Esophagus squamous epithelium (tissue), 5 donors: Measurements from ENCODE around the gene AR. TPM values are rescaled to one million over a fixed set of nuclear protein-coding genes. Genes with fewer than 3 reads are reported as not detected.

Experiments used
- DNase-seq: peaks from one replicate; lab custom pipeline; 2025; lab: John Stamatoyannopoulos, UW
- H3K27ac ChIP-seq, 4 donors: fragments of 200-600 bp; sonication (generic); one replicate each; pipeline ENCODE4 v1.5.1; 2016 to 2019; ENCODE audit warnings: mild to moderate bottlenecking in 1 of 4
- H3K27me3 ChIP-seq, 4 donors: fragments of 200-600 bp; sonication (generic); 1 replicate in 3 of 4; 2 replicates in 1 of 4; pipeline versions ENCODE4 v1.5.1 to v1.6.0; 2017 to 2021; ENCODE audit warnings: antibody characterized with exemption in 1 of 4
- H3K36me3 ChIP-seq, 3 donors: fragments of 200-600 bp; sonication (generic); one replicate each; pipeline ENCODE4 v1.5.1; 2016 to 2019
- H3K4me1 ChIP-seq, 3 donors: fragments of 200-600 bp; sonication (generic); one replicate each; pipeline ENCODE4 v1.5.1; 2017 to 2019
- H3K4me3 ChIP-seq, 4 donors: fragments of 200-600 bp; sonication (generic); 1 replicate in 3 of 4; 2 replicates in 1 of 4; pipeline ENCODE4 v1.5.1; 2016 to 2019; ENCODE audit warnings: mild to moderate bottlenecking in 2 of 4, moderate library complexity in 1 of 4
- H3K9me3 ChIP-seq, 3 donors: fragments of 200-600 bp; sonication (generic); one replicate each; pipeline ENCODE4 v1.5.1; 2016 to 2019
- CTCF ChIP-seq, 6 experiments: fragments of 450-650 bp in 4 of 6; fragments of 200-600 bp in 2 of 6; sonication (generic) in 2 of 6; IDR thresholded peaks; one replicate each; pipeline ENCODE4 v1.5.1; 2016 to 2019; ENCODE audit warnings: antibody characterized with exemption in 6 of 6, mild to moderate bottlenecking in 4 of 6, moderate library complexity in 4 of 6
- POLR2A ChIP-seq, 4 donors: fragments of 450-650 bp; IDR thresholded peaks; one replicate each; pipeline ENCODE4 v1.6.1; 2017; ENCODE audit warnings: antibody characterized with exemption in 4 of 4, mild to moderate bottlenecking in 4 of 4, moderate library complexity in 3 of 4
- WGBS, 2 donors: methylation state at CpG; one replicate each; pipeline ENCODE4 v1.1.5; 2018; 5-methylcytosine and 5-hydroxymethylcytosine counted together
- intact Hi-C: fragments of 100-400 bp; cut with DNase I; formaldehyde crosslinking; loops from one replicate; pipeline ENCODE4 v1.15.0; 2022
- total RNA-seq, 4 donors: library from RNA; depleted of rRNA; stranded (reverse); fragments of >200 nt; gene quantifications; one replicate each; pipeline ENCODE4 v1.1.0, GENCODE V29; 2016
- donor health status: DM: yes; HTN: yes; CAD: no.

Gene AR
- total RNA-seq, 4 donors from 2014 or later = 0.53 to 4.6 (median 1.9) TPM

GRCh38 chrX:67613366-67613765, 69.5 kb downstream of the AR start:
- no peak for DNase-seq
- H3K27me3 ChIP-seq = no peaks in the 10 kb centered on the region
- TF ChIP-seq POLR2A (IDR thresholded peaks at IDR 0.05) (no peak), CTCF (IDR thresholded peaks at IDR 0.05) (no peak)
- no peak overlapping the region for H3K27ac ChIP-seq
- no peaks in the 10 kb centered on the region for H3K36me3 ChIP-seq
- no peaks in the 10 kb centered on the region for H3K9me3 ChIP-seq
- intact Hi-C loops = no loop called here
- H3K4me1 ChIP-seq = no peaks in the 10 kb centered on the region
- H3K4me3 ChIP-seq = no peak overlapping the region

- H3K36me3 ChIP-seq = no peaks in the 10 kb centered on the region
- no peaks in the 10 kb centered on the region for H3K4me1 ChIP-seq
- DNase-seq = no peak
- intact Hi-C loops = no loop called here
- no peaks in the 10 kb centered on the region for H3K27me3 ChIP-seq
- no peaks in the 10 kb centered on the region for H3K9me3 ChIP-seq
- H3K4me3 ChIP-seq = no peak overlapping the region
- no peak overlapping the region for H3K27ac ChIP-seq
- TF ChIP-seq CTCF (IDR thresholded peaks at IDR 0.05) (no peak), POLR2A (IDR thresholded peaks at IDR 0.05) (no peak)
- WGBS, 2 donors = 57 to 69% methylated on average over 2 of the region's 2 CpGs
Measured at GRCh38 chrX:67613996-67614395, 70.2 kb downstream of the AR start.

- Histone ChIP-seq H3K27me3 (no peaks in the 10 kb centered on the region), H3K9me3 (no peaks in the 10 kb centered on the region), H3K36me3 (no peaks in the 10 kb centered on the region), H3K4me1 (no peaks in the 10 kb centered on the region), H3K4me3 (no peak overlapping the region), H3K27ac (no peak overlapping the region)
- no peak for DNase-seq
- 40 to 70% methylated on average over 1 of the region's 1 CpG for WGBS, 2 donors
- intact Hi-C loops = no loop called here
- TF ChIP-seq CTCF (IDR thresholded peaks at IDR 0.05) = no peak
- no peak for TF ChIP-seq POLR2A (IDR thresholded peaks at IDR 0.05)
Measured at GRCh38 chrX:67614423-67614822, 70.6 kb downstream of the AR start.

- H3K4me3 ChIP-seq = no peak overlapping the region
- intact Hi-C loops = no loop called here
- no peak overlapping the region for H3K27ac ChIP-seq
- TF ChIP-seq POLR2A (IDR thresholded peaks at IDR 0.05) = no peak
- no peak for TF ChIP-seq CTCF (IDR thresholded peaks at IDR 0.05)
- no peaks in the 10 kb centered on the region for H3K27me3 ChIP-seq
- no peaks in the 10 kb centered on the region for H3K9me3 ChIP-seq
- H3K4me1 ChIP-seq = no peaks in the 10 kb centered on the region
- 8 to 29% methylated on average over 1 of the region's 1 CpG for WGBS, 2 donors
- H3K36me3 ChIP-seq = no peaks in the 10 kb centered on the region
- DNase-seq = no peak
Measured at GRCh38 chrX:67619253-67619652, 75.4 kb downstream of the AR start.

GRCh38 chrX:67622053-67622585, 78.3 kb downstream of the AR start:
- no peak overlapping the region for H3K4me3 ChIP-seq
- H3K36me3 ChIP-seq = no peaks in the 10 kb centered on the region
- H3K9me3 ChIP-seq = no peaks in the 10 kb centered on the region
- no peak for TF ChIP-seq CTCF (IDR thresholded peaks at IDR 0.05)
- TF ChIP-seq POLR2A (IDR thresholded peaks at IDR 0.05) = no peak
- intact Hi-C loops = no loop called here
- 79 to 90% methylated on average over 2 of the region's 2 CpGs for WGBS, 2 donors
- no peaks in the 10 kb centered on the region for H3K27me3 ChIP-seq
- H3K27ac ChIP-seq = no peak overlapping the region
- DNase-seq = no peak
- H3K4me1 ChIP-seq = no peaks in the 10 kb centered on the region
